Suprapubic skin (tissue), 4 donors: Measurements from ENCODE around the gene MRPL54. TPM values are rescaled to one million over a fixed set of nuclear protein-coding genes. Genes with fewer than 3 reads are reported as not detected.
"Not testable (repeated sequence)": the region's sequence is repeated elsewhere in the genome, so short reads cannot be mapped to it uniquely, and the experiment has no call there.

Experiments used
- DNase-seq, 2 donors: peaks; one replicate each; pipeline ENCODE4 v3.0.0-alpha.2; 2019; ENCODE audit warnings: low spot score in 2 of 2
- H3K27ac ChIP-seq: fragments of 200-600 bp; sonication (generic); one replicate; pipeline ENCODE4 v1.5.1; 2019
- H3K27me3 ChIP-seq: fragments of 200-600 bp; sonication (generic); one replicate; pipeline ENCODE4 v1.5.1; 2019
- H3K36me3 ChIP-seq: fragments of 200-600 bp; sonication (generic); one replicate; pipeline ENCODE4 v1.5.1; 2019
- H3K4me1 ChIP-seq: fragments of 200-600 bp; sonication (generic); one replicate; pipeline ENCODE4 v1.5.1; 2019
- H3K4me3 ChIP-seq: fragments of 200-600 bp; sonication (generic); one replicate; pipeline ENCODE4 v1.5.1; 2019; ENCODE audit warnings: mild to moderate bottlenecking
- H3K9me3 ChIP-seq: fragments of 200-600 bp; sonication (generic); one replicate; pipeline ENCODE4 v1.5.1; 2019
- CTCF ChIP-seq, 2 donors: fragments of 200-600 bp in 1 of 2; fragments of 450-650 bp in 1 of 2; sonication (generic) in 1 of 2; IDR thresholded peaks; one replicate each; pipeline ENCODE4 v1.5.1; 2016 to 2019; ENCODE audit warnings: antibody characterized with exemption in 2 of 2, mild to moderate bottlenecking in 1 of 2, moderate library complexity in 1 of 2
- EP300 ChIP-seq: sonication (generic); formaldehyde crosslinking; IDR thresholded peaks from one replicate; pipeline ENCODE4 v1.6.1; 2017; ENCODE audit warnings: antibody characterized with exemption
- POLR2A ChIP-seq, 2 donors: fragments of 450-650 bp; IDR thresholded peaks; one replicate each; pipeline ENCODE4 v1.6.1; 2017; ENCODE audit warnings: antibody characterized with exemption in 2 of 2, mild to moderate bottlenecking in 2 of 2, moderate library complexity in 2 of 2
- POLR2AphosphoS5 ChIP-seq, 3 donors: sonication (generic); formaldehyde crosslinking; IDR thresholded peaks; one replicate each; pipeline ENCODE4 v1.6.1; 2017; ENCODE audit warnings: antibody characterized with exemption in 3 of 3
- WGBS: methylation state at CpG from one replicate; pipeline ENCODE4 v1.1.5; 2018; 5-methylcytosine and 5-hydroxymethylcytosine counted together
- total RNA-seq, 4 donors: library from RNA; depleted of rRNA; stranded (reverse); fragments of >200 nt; gene quantifications; one replicate each; pipeline ENCODE4 v1.1.0, GENCODE V29; 2016

The MRPL54 gene
- total RNA-seq, 4 donors from 2014 or later, result 41.5 to 92.6 (median 63.7) TPM

- H3K27ac ChIP-seq, result no peak overlapping the region
- no peaks in the 10 kb centered on the region for H3K27me3 ChIP-seq
- H3K4me1 ChIP-seq, result no peaks in the 10 kb centered on the region
- DNase-seq, result no peak
- H3K9me3 ChIP-seq, result no peaks in the 10 kb centered on the region
- peaks cover 49% of the 10 kb centered on the region for H3K36me3 ChIP-seq
- TF ChIP-seq POLR2AphosphoS5 (IDR thresholded peaks at IDR 0.05), result no peak
- no peak for TF ChIP-seq EP300
- TF ChIP-seq CTCF (IDR thresholded peaks at IDR 0.05), result no peak
- TF ChIP-seq POLR2A (IDR thresholded peaks at IDR 0.05), result no peak
- no peak overlapping the region for H3K4me3 ChIP-seq
- WGBS, result 96% methylated on average over 14 of the region's 30 CpGs
Observed at GRCh38 chr19:3751236-3751635, 11.2 kb upstream of the MRPL54 start.

GRCh38 chr19:3752492-3752891 is 10.0 kb upstream of the MRPL54 start:
- Histone ChIP-seq H3K4me3 (no peak overlapping the region), H3K36me3 (peaks cover 52% of the 10 kb centered on the region), H3K9me3 (no peaks in the 10 kb centered on the region), H3K4me1 (no peaks in the 10 kb centered on the region), H3K27ac (no peak overlapping the region), H3K27me3 (no peaks in the 10 kb centered on the region)
- whole genome bisulfite sequencing, result 93% methylated on average over 6 of the region's 25 CpGs
- no peak for DNase-seq
- no peak for TF ChIP-seq EP300
- no peak for TF ChIP-seq POLR2A (IDR thresholded peaks at IDR 0.05)
- TF ChIP-seq POLR2AphosphoS5 (IDR thresholded peaks at IDR 0.05), result no peak
- no peak for TF ChIP-seq CTCF (IDR thresholded peaks at IDR 0.05)

- no peaks in the 10 kb centered on the region for H3K4me1 ChIP-seq
- H3K27me3 ChIP-seq, result no peaks in the 10 kb centered on the region
- TF ChIP-seq POLR2AphosphoS5 (IDR thresholded peaks at IDR 0.05) (no peak), CTCF (IDR thresholded peaks at IDR 0.05) (no peak), EP300 (no peak), POLR2A (IDR thresholded peaks at IDR 0.05) (no peak)
- H3K9me3 ChIP-seq, result no peaks in the 10 kb centered on the region
- peaks cover 61% of the 10 kb centered on the region for H3K36me3 ChIP-seq
- no peak for DNase-seq
- no peak overlapping the region for H3K27ac ChIP-seq
- no peak overlapping the region for H3K4me3 ChIP-seq
- WGBS, result 97% methylated on average over 40 of the region's 51 CpGs
Observed at GRCh38 chr19:3753631-3754410, 8.7 kb upstream of the MRPL54 start.

GRCh38 chr19:3757705-3758104 is 4.8 kb upstream of the MRPL54 start:
- not testable (repeated sequence) for DNase-seq, H3K27me3 ChIP-seq, H3K27ac ChIP-seq, H3K9me3 ChIP-seq, H3K4me3 ChIP-seq
- H3K4me1 ChIP-seq, result peaks cover 26% of the 10 kb centered on the region
- 98% methylated on average over 7 of the region's 7 CpGs for WGBS
- peaks cover 41% of the 10 kb centered on the region for H3K36me3 ChIP-seq

- H3K9me3 ChIP-seq, DNase-seq, H3K27me3 ChIP-seq, H3K27ac ChIP-seq, H3K4me3 ChIP-seq: not testable (repeated sequence)
- H3K36me3 ChIP-seq, result peaks cover 36% of the 10 kb centered on the region
- peaks cover 30% of the 10 kb centered on the region for H3K4me1 ChIP-seq
- 97% methylated on average over 13 of the region's 13 CpGs for WGBS
Observed at GRCh38 chr19:3758297-3758696, 4.2 kb upstream of the MRPL54 start.

- TF ChIP-seq EP300, result no peak
- TF ChIP-seq POLR2A (IDR thresholded peaks at IDR 0.05), result no peak
- no peaks in the 10 kb centered on the region for H3K9me3 ChIP-seq
- peaks cover 24% of the 10 kb centered on the region for H3K36me3 ChIP-seq
- H3K27ac ChIP-seq, result no peak overlapping the region
- WGBS, result 76% methylated on average over 5 of the region's 19 CpGs
- H3K27me3 ChIP-seq, result no peaks in the 10 kb centered on the region
- H3K4me3 ChIP-seq, result peak overlapping the region; percentile 3
- DNase-seq, result no peak
- peaks cover 36% of the 10 kb centered on the region for H3K4me1 ChIP-seq
Observed at GRCh38 chr19:3759482-3760254, 2.8 kb upstream of the MRPL54 start.
